D721Med (cell line): ENCODE results near the gene DHRS12.

Experiments
- DNase-seq: peaks from one replicate; pipeline ENCODE4 v3.0.0; 2011; ENCODE audit warnings: low spot score; ENCODE audit not compliant: insufficient read length
- FAIRE-seq: peaks from 2 replicates; lab custom pipeline; 2011; peaks lifted over from hg19 to GRCh38; lab: Jason Lieb, UNC
- CTCF ChIP-seq: IDR thresholded peaks from 2 replicates; pipeline ENCODE4 v1.5.1; 2012; ENCODE audit warnings: mild to moderate bottlenecking, control low read depth; ENCODE audit not compliant: insufficient read depth; ENCODE audit errors: missing control alignments

The DHRS12 gene

GRCh38 chr13:51719394-51719793, 84.6 kb downstream of the DHRS12 start:
- TF ChIP-seq CTCF: no peak
- FAIRE-seq: no peak
- no peak for DNase-seq
